IMR-90 (cell line): ENCODE data around the gene MYH1. TPM values are rescaled to one million over a fixed set of nuclear protein-coding genes. Genes with fewer than 3 reads are reported as not detected.

Experiments used
- ATAC-seq: fragments of 200-7000 bp; cut with Tn5 transposase; 2 replicates; pipeline ENCODE4 v1.9.1; 2020; ENCODE audit warnings: low read depth, mild to moderate bottlenecking, moderate library complexity
- BruUV-seq: library from RNA; stranded (reverse); fragments of 400-500 nt; replicated peaks from 2 replicates; lab custom pipeline; 2021; lab: Mats Ljungman, UMichigan
- CTCF ChIA-PET: fragments of 300-600 bp; formaldehyde crosslinking; extraction: SDS; loops from one replicate; lab custom pipeline; 2021; ENCODE audit warnings: antibody characterized with exemption; lab: Yijun Ruan, JAX
- POLR2A ChIA-PET: fragments of 300-600 bp; sonication (Branson Sonifier 250); formaldehyde crosslinking; loops from one replicate; lab custom pipeline; 2022; ENCODE audit warnings: antibody characterized with exemption; ENCODE audit not compliant: unreplicated experiment; lab: Charles Lee
- DNase-seq: peaks from one replicate; pipeline ENCODE4 v3.0.0; 2013
- H2AFZ ChIP-seq: replicated peaks from 2 replicates; pipeline ENCODE3; 2013; ENCODE audit warnings: low read length, mild to moderate bottlenecking; ENCODE audit not compliant: poor library complexity
- H2AK5ac ChIP-seq: 2 replicates; pipeline ENCODE4 v1.6.1; 2013; ENCODE audit warnings: low read depth, low read length, inconsistent platforms
- H2AK9ac ChIP-seq: replicated peaks from 2 replicates; pipeline ENCODE3; 2013; ENCODE audit warnings: mild to moderate bottlenecking, low read depth, low read length, moderate library complexity; ENCODE audit not compliant: poor library complexity
- H2BK120ac ChIP-seq: 2 replicates; pipeline ENCODE4 v1.6.1; 2013; ENCODE audit warnings: low read depth, low read length, inconsistent platforms
- H2BK15ac ChIP-seq: 3 replicates; pipeline ENCODE4 v1.6.1; 2013; ENCODE audit warnings: low read depth, low read length, inconsistent platforms
- H2BK20ac ChIP-seq: 2 replicates; pipeline ENCODE4 v1.6.1; 2013; ENCODE audit warnings: low read depth, mild to moderate bottlenecking, inconsistent platforms, low read length, moderate library complexity
- H2BK5ac ChIP-seq: 2 replicates; pipeline ENCODE4 v1.6.1; 2013; ENCODE audit warnings: mild to moderate bottlenecking, low read depth, low read length, inconsistent platforms; ENCODE audit not compliant: poor library complexity, severe bottlenecking
- H3K14ac ChIP-seq: replicated peaks from 2 replicates; pipeline ENCODE4 v1.6.1; 2013; ENCODE audit warnings: low read depth, low read length, inconsistent platforms
- H3K18ac ChIP-seq: 2 replicates; pipeline ENCODE4 v1.6.1; 2013; ENCODE audit warnings: low read depth, low read length, control low read depth
- H3K23ac ChIP-seq: 2 replicates; pipeline ENCODE4 v1.6.1; 2013; ENCODE audit warnings: low read depth, low read length, inconsistent platforms
- H3K27ac ChIP-seq: 2 replicates; pipeline ENCODE4 v1.5.1; 2013; ENCODE audit warnings: mild to moderate bottlenecking, control low read depth, low read length; ENCODE audit not compliant: insufficient read depth
- H3K27me3 ChIP-seq: 2 replicates; pipeline ENCODE4 v1.6.1; 2013; ENCODE audit warnings: low read length; ENCODE audit not compliant: control insufficient read depth, insufficient read depth
- H3K36me3 ChIP-seq: 2 replicates; pipeline ENCODE4 v1.6.1; 2013; ENCODE audit warnings: low read length, mixed read lengths; ENCODE audit not compliant: control insufficient read depth, insufficient read depth
- H3K4ac ChIP-seq: 2 replicates; pipeline ENCODE4 v1.6.1; 2013; ENCODE audit warnings: low read depth, low read length, inconsistent platforms
- H3K4me1 ChIP-seq: 2 replicates; pipeline ENCODE4 v1.6.1; 2013; ENCODE audit warnings: low read length, mixed read lengths; ENCODE audit not compliant: control insufficient read depth, insufficient read depth
- H3K4me2 ChIP-seq: 2 replicates; pipeline ENCODE4 v1.6.1; 2013; ENCODE audit warnings: low read depth, mild to moderate bottlenecking, control low read depth, low read length, moderate library complexity
- H3K4me3 ChIP-seq: 2 replicates; pipeline ENCODE4 v1.5.1; 2013; ENCODE audit warnings: low read depth, mild to moderate bottlenecking, control low read depth, low read length, moderate library complexity; ENCODE audit not compliant: insufficient read depth
- H3K56ac ChIP-seq: 2 replicates; pipeline ENCODE4 v1.6.1; 2013; ENCODE audit warnings: low read length, inconsistent platforms; ENCODE audit not compliant: insufficient read depth; ENCODE audit errors: extremely low read depth
- H3K79me1 ChIP-seq, 2 experiments: 2 replicates each; pipeline ENCODE4 v1.6.1; 2013; ENCODE audit warnings: low read length in 2 of 2, inconsistent platforms in 1 of 2, low read depth in 1 of 2
- H3K9ac ChIP-seq: 2 replicates; pipeline ENCODE4 v1.6.1; 2013; ENCODE audit warnings: low read depth, low read length, control low read depth
- H3K9me1 ChIP-seq: 2 replicates; pipeline ENCODE4 v1.6.1; 2013; ENCODE audit warnings: low read length, inconsistent platforms; ENCODE audit not compliant: insufficient read depth
- H3K9me3 ChIP-seq: 2 replicates; pipeline ENCODE4 v1.6.1; 2013; ENCODE audit warnings: low read length; ENCODE audit not compliant: control insufficient read depth, insufficient read depth
- H4K20me1 ChIP-seq: 2 replicates; pipeline ENCODE4 v1.6.1; 2013; ENCODE audit warnings: low read length, inconsistent platforms; ENCODE audit not compliant: insufficient read depth
- H4K5ac ChIP-seq: 2 replicates; pipeline ENCODE4 v1.6.1; 2013; ENCODE audit warnings: mild to moderate bottlenecking, low read depth, low read length, control low read depth
- H4K8ac ChIP-seq, 2 experiments: 2 replicates each; pipeline ENCODE4 v1.6.1; 2013; ENCODE audit warnings: low read depth in 2 of 2, low read length in 2 of 2, control low read depth in 1 of 2, inconsistent platforms in 1 of 2
- H4K91ac ChIP-seq: 2 replicates; pipeline ENCODE4 v1.6.1; 2013; ENCODE audit warnings: low read depth, low read length, inconsistent platforms; ENCODE audit not compliant: insufficient read depth
- BHLHE40 ChIP-seq: fragments of 150-350 bp; IDR thresholded peaks from 2 replicates; pipeline ENCODE4 v1.6.1; 2016; ENCODE audit warnings: mild to moderate bottlenecking, low read depth, low read length
- CEBPB ChIP-seq: IDR thresholded peaks from 2 replicates; pipeline ENCODE4 v1.6.1; 2012; ENCODE audit warnings: low read depth, low read length, improper control_type of control experiment
- CHD1 ChIP-seq: IDR thresholded peaks from 2 replicates; pipeline ENCODE4 v1.6.1; 2012; ENCODE audit warnings: low read depth, low read length, improper control_type of control experiment
- ELK1 ChIP-seq: fragments of 150-350 bp; IDR thresholded peaks from 2 replicates; pipeline ENCODE4 v1.6.1; 2016; ENCODE audit warnings: low read depth, mild to moderate bottlenecking, low read length, moderate library complexity, borderline replicate concordance
- FOS ChIP-seq: fragments of 150-350 bp; IDR thresholded peaks from 2 replicates; pipeline ENCODE4 v1.6.1; 2016; ENCODE audit warnings: low read depth, low read length
- MAFK ChIP-seq: IDR thresholded peaks from 2 replicates; pipeline ENCODE4 v1.6.1; 2012; ENCODE audit warnings: low read depth, low read length, improper control_type of control experiment
- MAZ ChIP-seq: IDR thresholded peaks from 2 replicates; pipeline ENCODE4 v1.6.1; 2012; ENCODE audit warnings: low read depth, mild to moderate bottlenecking, low read length, improper control_type of control experiment, moderate library complexity, borderline replicate concordance
- MXI1 ChIP-seq: IDR thresholded peaks from 2 replicates; pipeline ENCODE4 v1.6.1; 2012; ENCODE audit warnings: low read depth, mild to moderate bottlenecking, low read length, moderate library complexity, borderline replicate concordance
- NFE2L2 ChIP-seq: fragments of 150-350 bp; IDR thresholded peaks from 2 replicates; pipeline ENCODE4 v1.6.1; 2016; ENCODE audit warnings: low read depth, mild to moderate bottlenecking, low read length
- POLR2A ChIP-seq: IDR thresholded peaks from 2 replicates; pipeline ENCODE4 v1.6.1; 2012; ENCODE audit warnings: mild to moderate bottlenecking, low read depth, low read length
- RAD21 ChIP-seq: IDR thresholded peaks from 2 replicates; pipeline ENCODE4 v1.6.1; 2012; ENCODE audit warnings: low read length, improper control_type of control experiment
- RCOR1 ChIP-seq: IDR thresholded peaks from 2 replicates; pipeline ENCODE4 v1.6.1; 2012; ENCODE audit warnings: mild to moderate bottlenecking, low read length, improper control_type of control experiment; ENCODE audit not compliant: insufficient replicate concordance
- RFX5 ChIP-seq: IDR thresholded peaks from 2 replicates; pipeline ENCODE4 v1.8.0; 2012; ENCODE audit warnings: low read depth, mild to moderate bottlenecking, low read length, moderate library complexity
- SMC3 ChIP-seq: fragments of 150-350 bp; IDR thresholded peaks from 2 replicates; pipeline ENCODE4 v1.6.1; 2016; ENCODE audit warnings: low read depth, mild to moderate bottlenecking, antibody characterized with exemption, low read length, moderate library complexity
- USF2 ChIP-seq: fragments of 150-350 bp; IDR thresholded peaks from 2 replicates; pipeline ENCODE4 v1.6.1; 2017; ENCODE audit warnings: mild to moderate bottlenecking, antibody characterized with exemption, low read length, low read depth
- WGBS, 2 experiments: methylation state at CpG; one replicate each; pipeline versions ENCODE4 v1.1.5 to v1.1.7; 2013; ENCODE audit warnings: missing lambda C conversion rate in 2 of 2; ENCODE audit not compliant: insufficient read length in 1 of 2; ENCODE audit errors: extremely low coverage in 2 of 2; 5-methylcytosine and 5-hydroxymethylcytosine counted together
- dilution Hi-C: fragments of 300-500 bp; cut with HindIII; formaldehyde crosslinking; loops from one replicate; pipeline ENCODE4 v1.14.3; 2018; ENCODE audit warnings: low sequenced_read_pairs; ENCODE audit not compliant: unreplicated experiment
- in situ Hi-C: fragments of 300-500 bp; cut with MboI; formaldehyde crosslinking; loops from 3 replicates; pipeline ENCODE4 v1.14.3; 2019; ENCODE audit warnings: low sequenced_read_pairs, inconsistent platforms, mixed read lengths
- intact Hi-C: fragments of 100-400 bp; cut with micrococcal nuclease; formaldehyde crosslinking; loops from 2 replicates; pipeline ENCODE4 v1.10.0; 2022
- polyA plus RNA-seq, 3 experiments: library from polyadenylated mRNA; depleted of rRNA; stranded (reverse); fragments of >200 nt; gene quantifications; 2 replicates each; pipeline ENCODE4 v1.2.3, GENCODE V29; 2012; ENCODE audit warnings: low replicate concordance in 1 of 3
- total RNA-seq: library from RNA; depleted of rRNA; stranded (reverse); fragments of >200 nt; gene quantifications from 2 replicates; pipeline ENCODE4 v1.2.3, GENCODE V29; 2012
- TF ChIP-seq, protein P1 (sequence below): conservative IDR thresholded peaks from 2 replicates; pipeline ENCODE4 v1.5.1; 2012; ENCODE audit warnings: mild to moderate bottlenecking, low read depth, low read length, improper control_type of control experiment

The MYH1 gene
- total and polyA plus RNA-seq, 2 of the 4 experiments (the other 2 are of a cell fraction), result not detected

- Histone ChIP-seq H2AFZ (no peak overlapping the region), H3K9ac (no peak overlapping the region), H3K79me1 (no peaks in the 10 kb centered on the region), H3K4ac (no peak overlapping the region), H4K8ac (no peak overlapping the region), H3K56ac (no peak overlapping the region), H3K23ac (no peak overlapping the region), H3K18ac (no peak overlapping the region), H3K27me3 (no peaks in the 10 kb centered on the region), H3K27ac (no peak overlapping the region), H4K5ac (no peak overlapping the region), H3K14ac (no peak overlapping the region), H3K9me1 (no peaks in the 10 kb centered on the region), H3K4me2 (no peak overlapping the region), H2AK9ac (no peak overlapping the region), H2AK5ac (no peak overlapping the region), H2BK20ac (no peak overlapping the region), H2BK5ac (no peak overlapping the region), H3K4me3 (no peak overlapping the region), H3K36me3 (no peaks in the 10 kb centered on the region), H2BK120ac (no peak overlapping the region), H4K20me1 (no peaks in the 10 kb centered on the region), H3K4me1 (no peaks in the 10 kb centered on the region), H3K9me3 (no peaks in the 10 kb centered on the region), H4K91ac (no peak overlapping the region), H2BK15ac (no peak overlapping the region)
- dilution Hi-C loops (no loop called here), in situ Hi-C loops (no loop called here), intact Hi-C loops (no loop called here)
- ATAC-seq (no peak), DNase-seq (no peak)
- TF ChIP-seq MAZ, result no peak
- no peak for TF ChIP-seq ELK1
- no peak for TF ChIP-seq MAFK
- TF ChIP-seq RFX5, result no peak
- no peak for TF ChIP-seq SMC3
- TF ChIP-seq FOS, result no peak
- TF ChIP-seq CHD1, result no peak
- no peak for TF ChIP-seq CEBPB
- TF ChIP-seq, protein P1, sequence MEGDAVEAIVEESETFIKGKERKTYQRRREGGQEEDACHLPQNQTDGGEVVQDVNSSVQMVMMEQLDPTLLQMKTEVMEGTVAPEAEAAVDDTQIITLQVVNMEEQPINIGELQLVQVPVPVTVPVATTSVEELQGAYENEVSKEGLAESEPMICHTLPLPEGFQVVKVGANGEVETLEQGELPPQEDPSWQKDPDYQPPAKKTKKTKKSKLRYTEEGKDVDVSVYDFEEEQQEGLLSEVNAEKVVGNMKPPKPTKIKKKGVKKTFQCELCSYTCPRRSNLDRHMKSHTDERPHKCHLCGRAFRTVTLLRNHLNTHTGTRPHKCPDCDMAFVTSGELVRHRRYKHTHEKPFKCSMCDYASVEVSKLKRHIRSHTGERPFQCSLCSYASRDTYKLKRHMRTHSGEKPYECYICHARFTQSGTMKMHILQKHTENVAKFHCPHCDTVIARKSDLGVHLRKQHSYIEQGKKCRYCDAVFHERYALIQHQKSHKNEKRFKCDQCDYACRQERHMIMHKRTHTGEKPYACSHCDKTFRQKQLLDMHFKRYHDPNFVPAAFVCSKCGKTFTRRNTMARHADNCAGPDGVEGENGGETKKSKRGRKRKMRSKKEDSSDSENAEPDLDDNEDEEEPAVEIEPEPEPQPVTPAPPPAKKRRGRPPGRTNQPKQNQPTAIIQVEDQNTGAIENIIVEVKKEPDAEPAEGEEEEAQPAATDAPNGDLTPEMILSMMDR, result no peak
- TF ChIP-seq MXI1, result no peak
- no peak for TF ChIP-seq RAD21
- TF ChIP-seq RCOR1, result no peak
- TF ChIP-seq NFE2L2, result no peak
- TF ChIP-seq USF2, result no peak
- no peak for TF ChIP-seq POLR2A
- TF ChIP-seq BHLHE40, result no peak
- CTCF ChIA-PET, result no interaction called here
- BruUV-seq, result no TSS peak
- POLR2A ChIA-PET, result no interaction called here
- WGBS, 2 experiments, result no CpG with 5 or more reads among the region's 1 CpG
Measured at GRCh38 chr17:10457952-10458351, 60.4 kb downstream of the MYH1 start.
